ENCODE measurements around the gene TBL1X. TPM values are rescaled to one million over a fixed set of nuclear protein-coding genes. Genes with fewer than 3 reads are reported as not detected.

TBL1X gene
- total RNA-seq, 2 experiments from 2014 or later = 16.1 to 35.7 TPM

GRCh38 chrX:9785944-9786797 is 321.3 kb downstream of the TBL1X start, which contains the start of gene SHROOM2:
Gene SHROOM2, plus strand, starts transcription at chrX:9786429. Its CDS starts 117 bp downstream, at chrX:9786546.
- Histone ChIP-seq H3K79me2 (ENCODE audit: insufficient read depth, low read depth, low read length) (no peaks in the 10 kb centered on the region), H3K4me3 (ENCODE audit: low read depth, low read length, poor library complexity, severe bottlenecking) (no peak within 1 kb of the TSS), H2AFZ (ENCODE audit: low read length) (no peak within 1 kb of the TSS), H3K36me3 (ENCODE audit: insufficient read depth, low read length) (no peaks in the 10 kb centered on the region), H3K9me2 (ENCODE audit: insufficient read depth, low read length) (no peaks in the 10 kb centered on the region), H3K4me1 (ENCODE audit: insufficient read depth, low read length, poor library complexity, severe bottlenecking) (no peaks in the 10 kb centered on the region), H3K4me2 (ENCODE audit: low read length) (no peak within 1 kb of the TSS), H4K20me1 (ENCODE audit: insufficient read depth, low read length) (no peaks in the 10 kb centered on the region), H3K27ac (ENCODE audit: low read depth, low read length, poor library complexity, severe bottlenecking) (no peak within 1 kb of the TSS), H3K9me3 (ENCODE audit: low read length) (no peaks in the 10 kb centered on the region)
- POLR2A ChIA-PET = no interaction called here
- CTCF ChIA-PET (ENCODE audit: unreplicated experiment) = no interaction called here
- intact Hi-C loops (cut with micrococcal nuclease; ENCODE audit: unreplicated experiment) = no loop called here
- DNase-seq (ENCODE audit: low spot score) = no peak
- BruUV-seq (replicated peaks) = no TSS peak
- no peak for TF ChIP-seq EZH2phosphoT487 (IDR thresholded peaks at IDR 0.05; ENCODE audit: borderline replicate concordance, low read depth, low read length)
- TF ChIP-seq CTCF (conservative IDR thresholded peaks at IDR 0.05; ENCODE audit: low read length) = no peak

- Histone ChIP-seq H3K4me1 (ENCODE audit: insufficient read depth, low read length, poor library complexity, severe bottlenecking) (no peaks in the 10 kb centered on the region), H4K20me1 (ENCODE audit: insufficient read depth, low read length) (no peaks in the 10 kb centered on the region), H3K36me3 (ENCODE audit: insufficient read depth, low read length) (no peaks in the 10 kb centered on the region), H3K4me3 (ENCODE audit: low read depth, low read length, poor library complexity, severe bottlenecking) (no peak overlapping the region), H3K9me3 (ENCODE audit: low read length) (no peaks in the 10 kb centered on the region), H3K4me2 (ENCODE audit: low read length) (no peak overlapping the region), H3K79me2 (ENCODE audit: insufficient read depth, low read depth, low read length) (no peaks in the 10 kb centered on the region), H3K27ac (ENCODE audit: low read depth, low read length, poor library complexity, severe bottlenecking) (no peak overlapping the region), H3K9me2 (ENCODE audit: insufficient read depth, low read length) (no peaks in the 10 kb centered on the region), H2AFZ (ENCODE audit: low read length) (no peak overlapping the region)
- no TSS peak for BruUV-seq (replicated peaks)
- DNase-seq (ENCODE audit: low spot score) = no peak
- ChIA-PET CTCF (ENCODE audit: unreplicated experiment) (no interaction called here), POLR2A (no interaction called here)
- TF ChIP-seq CTCF (conservative IDR thresholded peaks at IDR 0.05; ENCODE audit: low read length) (no peak), EZH2phosphoT487 (IDR thresholded peaks at IDR 0.05; ENCODE audit: borderline replicate concordance, low read depth, low read length) (no peak)
- intact Hi-C loops (cut with micrococcal nuclease; ENCODE audit: unreplicated experiment) = no loop called here
Measured at GRCh38 chrX:9786798-9787635, 322.2 kb downstream of the TBL1X start.

Measured in OCI-LY7 (cell line).